ENCODE data around the gene CNTN5.

GRCh38 chr11:99199341-99199740 lies 178.6 kb downstream of the CNTN5 start:
- TF ChIP-seq CTCF (IDR thresholded peaks at IDR 0.05 in 4 of 5, conservative IDR thresholded peaks at IDR 0.05 in 1 of 5) (no peak), POLR2A (IDR thresholded peaks at IDR 0.05) (no peak)

All from gastrocnemius medialis (tissue), 4 donors.